Cerebellar cortex (tissue), 1 donor: ENCODE measurements around the gene VARS1.
"Not testable (repeated sequence)": the region's sequence is repeated elsewhere in the genome, so short reads cannot be mapped to it uniquely, and the experiment has no call there.

Experiments used
- DNase-seq: peaks from one replicate; pipeline ENCODE4 v3.0.0-alpha.2; 2015; ENCODE audit warnings: low spot score

The VARS1 gene

DNA sequence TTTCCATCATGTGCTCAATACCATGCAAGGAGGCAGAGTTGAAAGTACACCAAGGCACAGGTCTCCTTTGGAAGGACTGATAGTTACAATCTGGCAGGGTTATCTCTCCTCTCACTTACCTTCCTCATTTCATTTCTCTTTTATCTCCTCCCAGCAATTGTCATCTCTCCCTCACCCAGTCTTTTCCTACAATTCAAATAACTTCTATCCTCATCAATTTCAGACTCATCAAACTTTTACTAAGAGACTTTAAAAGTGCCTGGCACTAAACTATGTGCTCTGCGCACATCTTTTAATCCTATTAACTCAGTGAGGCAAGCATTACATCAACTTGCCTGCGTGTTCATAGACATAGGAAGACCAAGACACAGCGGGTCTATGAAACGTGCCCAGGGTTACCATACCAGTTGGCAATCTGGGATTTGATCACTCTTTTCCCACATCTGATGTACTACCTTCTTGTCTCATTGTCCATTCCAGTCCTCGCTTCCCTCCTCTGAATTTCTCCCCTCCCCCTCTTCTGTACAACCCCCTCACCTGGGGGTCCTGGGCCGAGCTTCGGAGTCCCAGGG, 1.2 kb downstream of the VARS1 start:
- DNase-seq, result peak; percentile 23

DNA sequence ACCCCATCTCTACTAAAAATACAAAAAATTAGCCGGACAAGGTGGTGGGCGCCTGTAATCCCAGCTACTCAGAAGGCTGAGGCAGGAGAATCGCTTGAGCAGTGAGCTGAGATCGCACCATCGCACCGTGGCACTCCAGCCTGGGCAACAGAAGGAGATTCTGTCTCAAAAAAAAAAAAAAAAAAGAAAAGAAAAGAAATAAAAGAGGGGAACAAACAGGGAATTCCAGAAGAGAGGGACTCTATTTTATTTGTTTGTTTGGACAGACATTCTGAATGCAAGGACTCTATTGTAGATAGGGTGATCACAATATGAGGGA, 1.7 kb downstream of the VARS1 start:
- not testable (repeated sequence) for DNase-seq

DNA sequence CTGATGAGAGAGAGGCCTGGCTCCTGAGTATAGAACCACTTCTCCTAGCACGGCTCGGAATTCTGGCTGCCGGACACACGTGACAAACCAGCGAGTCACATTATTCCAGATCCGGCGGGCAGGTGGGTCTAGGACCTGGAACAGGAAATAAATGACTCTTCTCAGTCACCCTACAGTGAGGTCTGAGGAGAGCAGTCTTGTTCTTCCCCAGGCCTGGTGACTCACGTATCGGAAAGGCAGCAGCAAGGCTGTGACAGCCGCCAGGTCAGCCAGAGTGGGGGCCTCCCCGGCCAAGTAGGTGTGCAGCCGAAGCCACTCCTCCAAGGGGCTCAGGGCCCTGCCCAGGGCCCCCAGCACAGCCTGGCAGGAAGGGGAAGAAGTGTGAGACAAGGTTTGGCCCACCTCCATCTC, 2.8 kb downstream of the VARS1 start:
- peak; percentile 29 for DNase-seq

DNA sequence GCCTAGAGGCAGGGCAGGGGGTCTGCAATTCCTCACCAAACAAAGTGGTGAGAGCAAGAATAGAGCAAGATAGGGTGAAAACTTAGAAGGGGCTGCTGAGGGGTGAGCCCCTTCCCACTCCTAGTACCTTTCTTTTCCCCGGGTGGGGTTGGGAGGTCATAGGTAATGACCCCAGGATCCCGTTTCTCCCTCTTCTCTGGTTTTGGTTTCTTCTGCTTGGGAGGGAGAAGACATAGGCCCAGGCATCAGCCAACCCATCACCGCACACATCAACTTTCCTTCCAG, 3.5 kb downstream of the VARS1 start:
- no peak for DNase-seq

DNA sequence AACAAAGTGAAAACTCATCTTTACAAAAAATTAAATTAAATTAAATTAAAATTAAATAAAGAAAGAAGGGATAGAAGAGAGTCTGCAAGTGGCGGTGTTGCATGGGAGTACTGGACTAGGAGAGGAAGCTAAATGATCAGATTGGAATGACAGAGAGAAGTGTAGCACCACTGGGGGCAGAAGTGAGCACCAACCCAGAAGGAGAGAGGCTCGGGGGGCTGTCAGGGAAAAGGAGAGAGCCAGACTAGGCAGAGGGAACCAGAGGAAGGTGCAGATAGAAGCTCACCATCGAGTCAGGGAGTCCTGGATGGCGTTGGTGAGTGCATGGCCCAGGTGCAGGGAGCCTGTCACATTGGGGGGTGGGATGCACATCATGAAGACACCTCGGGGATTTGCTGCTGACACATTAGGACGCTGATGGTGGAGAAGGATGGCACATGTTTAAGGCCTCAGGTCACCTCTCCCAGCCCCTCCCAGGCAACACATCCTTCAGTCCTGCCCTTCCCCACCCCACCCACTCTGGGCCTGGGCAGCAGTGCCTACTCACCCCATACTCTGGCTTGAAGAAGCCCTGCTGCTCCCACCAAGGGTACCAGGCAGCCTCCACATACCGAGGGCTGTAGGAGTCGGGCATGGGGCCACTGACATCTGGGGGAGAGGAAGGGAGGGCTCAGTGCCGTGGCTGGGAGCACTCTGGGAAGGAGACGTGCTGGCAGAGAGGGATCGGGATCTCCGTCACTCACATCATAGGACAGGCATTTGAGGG, 4.0 kb downstream of the VARS1 start:
- peak; percentile 69 for DNase-seq

DNA sequence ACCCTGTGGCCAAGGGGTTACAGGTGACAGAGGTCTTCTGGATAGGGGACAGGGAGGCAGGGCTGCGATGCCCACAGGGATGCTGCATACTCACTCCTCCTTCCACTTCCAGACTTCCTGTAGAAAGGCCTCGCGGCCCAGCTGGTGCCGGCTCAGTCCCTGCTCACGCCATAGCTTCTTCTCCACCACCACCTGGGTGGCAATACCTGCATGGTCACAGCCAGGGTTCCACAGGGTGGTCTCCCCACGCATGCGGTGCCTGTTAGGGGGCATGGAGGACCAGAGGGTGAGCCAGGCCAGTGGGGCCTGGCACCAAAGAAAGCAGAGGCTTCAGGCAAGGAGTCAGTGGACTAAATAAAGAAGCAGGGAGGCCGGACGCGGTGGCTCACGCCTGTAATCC, 10.1 kb downstream of the VARS1 start:
- no peak for DNase-seq

DNA sequence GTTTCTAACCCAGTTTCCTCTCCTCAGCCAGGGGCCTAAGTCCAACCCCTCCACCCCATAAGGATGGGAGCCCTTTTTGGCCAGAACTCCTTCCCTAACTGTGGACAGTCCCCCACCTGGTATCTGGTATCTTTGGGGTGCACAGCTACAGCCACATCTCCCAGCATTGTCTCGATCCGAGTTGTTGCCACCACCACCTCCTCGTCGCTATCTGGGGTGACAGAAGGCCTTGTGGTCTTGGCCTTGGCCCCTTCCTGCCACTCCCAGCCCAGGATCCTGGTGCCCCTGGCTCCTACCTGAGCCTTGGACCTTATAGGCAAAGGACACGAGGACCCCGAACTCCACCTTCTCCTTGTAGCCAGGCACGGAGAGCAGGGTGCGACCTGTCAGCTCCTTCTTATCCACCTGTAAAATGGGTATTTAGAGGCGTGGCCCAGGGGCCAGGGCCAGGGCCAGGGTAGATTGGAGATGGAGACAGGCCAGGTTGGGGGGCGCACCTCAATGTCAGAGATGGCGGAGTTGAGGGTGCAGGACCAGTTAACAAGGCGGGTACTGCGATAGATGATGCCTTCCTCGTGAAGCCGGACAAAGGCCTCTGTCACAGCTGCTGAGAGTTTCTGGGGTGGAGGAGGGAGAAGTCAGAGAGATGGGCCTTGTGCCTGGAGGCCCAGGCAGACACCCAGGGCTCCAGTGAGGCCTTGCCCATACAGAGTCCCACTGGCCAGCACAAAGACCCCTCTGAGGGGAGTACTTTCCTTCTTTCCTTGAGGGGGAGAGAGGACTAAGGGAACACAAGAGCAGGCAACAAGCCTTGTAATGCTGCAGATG, 11.2 kb downstream of the VARS1 start:
- DNase-seq, result no peak

DNA sequence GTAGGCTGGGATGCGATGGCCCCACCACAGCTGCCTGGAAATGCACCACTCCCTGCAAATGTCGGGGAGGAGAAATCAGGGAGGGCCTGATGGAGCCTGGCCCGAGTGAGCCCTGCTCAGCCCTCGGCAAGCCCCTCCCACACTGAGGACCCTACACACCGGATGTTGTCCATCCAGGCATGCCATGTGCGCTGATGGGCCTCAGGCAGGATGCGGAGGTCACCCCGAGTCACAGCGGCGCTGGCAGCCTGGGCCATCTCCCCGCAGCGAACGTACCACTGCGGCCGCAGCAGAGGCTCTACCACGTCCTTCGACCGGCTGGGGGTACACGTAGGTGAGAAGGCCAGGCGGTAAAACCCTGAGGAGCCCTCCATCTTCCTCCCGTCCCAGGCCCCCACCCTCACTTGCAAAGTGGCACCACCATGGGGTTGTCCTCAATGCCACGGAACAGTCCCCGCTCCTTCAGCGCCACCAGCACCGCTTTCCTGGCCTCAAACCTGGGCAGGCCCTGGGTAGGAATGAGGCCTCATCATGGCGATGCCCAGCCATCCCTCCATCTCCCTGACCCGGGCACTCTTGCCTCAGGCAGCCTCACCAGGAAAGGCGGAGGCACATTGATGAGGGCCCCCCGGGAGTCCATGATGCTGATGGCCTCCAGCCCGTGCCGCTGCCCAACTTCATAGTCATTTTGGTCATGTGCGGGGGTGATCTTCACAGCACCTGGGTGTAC, 13.3 kb downstream of the VARS1 start:
- no peak for DNase-seq

DNA sequence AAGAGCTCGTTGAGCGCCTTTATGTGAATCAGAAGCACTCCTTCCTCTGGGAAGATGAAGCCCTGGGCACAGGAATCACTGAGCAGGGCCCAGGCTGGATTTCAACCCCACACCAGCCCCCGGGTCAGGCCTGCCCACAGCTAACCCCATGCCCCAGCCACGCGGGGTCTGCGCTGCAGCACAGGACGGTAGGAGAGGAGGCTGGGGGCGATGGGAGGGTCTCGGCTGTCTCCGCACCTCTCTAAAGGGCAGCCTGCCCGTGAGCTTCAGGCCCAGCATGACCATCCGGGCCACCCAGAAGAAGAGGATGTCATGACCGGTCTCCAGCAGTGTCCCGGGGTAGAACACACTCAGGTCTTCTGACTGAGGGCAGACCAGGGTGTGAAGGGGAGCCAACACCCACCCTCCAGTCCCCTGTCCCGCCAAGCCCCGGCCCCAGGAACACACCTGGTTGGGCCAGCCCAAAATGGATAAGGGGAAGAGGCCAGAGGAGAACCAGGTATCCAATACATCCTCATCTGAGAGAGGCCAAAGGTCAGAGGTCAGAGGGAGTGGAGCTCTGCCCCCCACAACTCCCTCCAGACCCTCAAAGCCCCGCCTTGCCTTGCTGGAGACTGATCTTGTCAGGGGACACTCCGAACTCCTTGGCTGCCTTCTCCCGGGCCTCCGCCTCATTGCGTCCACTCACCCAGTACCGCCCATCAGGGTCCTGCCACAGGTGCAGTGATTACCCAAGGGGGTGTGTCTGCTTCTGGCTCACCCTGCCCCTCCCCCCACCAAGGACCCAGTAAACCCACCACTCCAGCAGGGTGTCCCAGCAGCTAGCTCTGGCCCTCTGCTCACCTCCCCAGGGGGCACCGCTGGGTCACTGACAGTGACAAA, 14.1 kb downstream of the VARS1 start:
- no peak for DNase-seq

DNA sequence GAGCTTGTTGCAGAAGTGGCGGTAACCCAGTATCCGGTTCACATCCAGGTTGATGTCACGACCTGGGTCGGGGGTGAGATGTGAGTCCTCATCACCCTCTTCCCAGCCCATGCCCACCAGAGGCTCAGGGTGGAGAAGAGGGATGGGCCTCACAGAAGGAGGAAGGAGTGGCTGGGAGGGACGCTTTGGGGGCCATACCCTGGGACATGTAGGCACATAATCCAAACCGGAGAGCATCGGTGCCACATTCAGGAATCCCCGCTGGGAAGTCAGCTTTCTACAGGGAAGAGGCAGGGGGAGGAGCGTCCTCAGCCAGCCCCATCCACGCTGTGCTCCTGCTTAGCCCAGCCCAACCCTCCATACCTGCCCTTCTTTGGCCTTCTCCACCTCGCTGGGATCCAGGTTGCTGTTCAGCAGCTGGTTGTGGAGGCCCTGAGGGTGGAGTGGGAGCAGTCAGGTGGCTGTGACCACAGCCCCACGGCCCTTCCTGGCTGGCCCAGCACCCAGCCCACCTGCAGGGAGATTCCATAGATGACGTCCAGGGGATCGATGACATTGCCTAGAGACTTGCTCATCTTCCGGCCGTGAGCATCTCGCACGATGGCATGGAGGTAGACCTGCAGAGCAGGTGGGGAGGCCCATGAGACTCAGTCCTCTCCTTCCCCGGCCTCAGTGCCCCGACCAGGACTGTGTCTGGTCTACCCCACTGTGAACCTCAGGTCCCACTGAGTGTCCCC, 14.9 kb downstream of the VARS1 start:
- no peak for DNase-seq

DNA sequence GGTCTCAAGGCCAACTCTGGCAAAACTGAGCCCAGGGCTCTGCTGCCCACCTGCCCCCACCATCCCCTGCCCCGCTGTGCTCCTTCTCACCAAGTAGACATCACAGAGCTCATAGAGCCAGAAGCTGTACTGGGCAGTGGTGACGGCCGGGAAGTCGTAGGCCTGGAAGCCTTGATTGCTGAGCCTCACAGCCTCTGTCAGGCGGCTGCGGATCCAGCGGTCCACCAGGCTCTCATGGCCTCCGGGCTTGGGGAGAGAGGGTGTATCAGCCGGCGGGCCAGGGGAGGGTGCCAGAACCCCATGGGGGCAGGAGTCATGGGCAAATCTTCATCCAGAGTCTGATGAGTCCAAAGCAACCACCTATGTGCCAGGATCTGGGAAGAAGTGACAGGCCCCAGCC, 15.6 kb downstream of the VARS1 start:
- DNase-seq, result no peak

DNA sequence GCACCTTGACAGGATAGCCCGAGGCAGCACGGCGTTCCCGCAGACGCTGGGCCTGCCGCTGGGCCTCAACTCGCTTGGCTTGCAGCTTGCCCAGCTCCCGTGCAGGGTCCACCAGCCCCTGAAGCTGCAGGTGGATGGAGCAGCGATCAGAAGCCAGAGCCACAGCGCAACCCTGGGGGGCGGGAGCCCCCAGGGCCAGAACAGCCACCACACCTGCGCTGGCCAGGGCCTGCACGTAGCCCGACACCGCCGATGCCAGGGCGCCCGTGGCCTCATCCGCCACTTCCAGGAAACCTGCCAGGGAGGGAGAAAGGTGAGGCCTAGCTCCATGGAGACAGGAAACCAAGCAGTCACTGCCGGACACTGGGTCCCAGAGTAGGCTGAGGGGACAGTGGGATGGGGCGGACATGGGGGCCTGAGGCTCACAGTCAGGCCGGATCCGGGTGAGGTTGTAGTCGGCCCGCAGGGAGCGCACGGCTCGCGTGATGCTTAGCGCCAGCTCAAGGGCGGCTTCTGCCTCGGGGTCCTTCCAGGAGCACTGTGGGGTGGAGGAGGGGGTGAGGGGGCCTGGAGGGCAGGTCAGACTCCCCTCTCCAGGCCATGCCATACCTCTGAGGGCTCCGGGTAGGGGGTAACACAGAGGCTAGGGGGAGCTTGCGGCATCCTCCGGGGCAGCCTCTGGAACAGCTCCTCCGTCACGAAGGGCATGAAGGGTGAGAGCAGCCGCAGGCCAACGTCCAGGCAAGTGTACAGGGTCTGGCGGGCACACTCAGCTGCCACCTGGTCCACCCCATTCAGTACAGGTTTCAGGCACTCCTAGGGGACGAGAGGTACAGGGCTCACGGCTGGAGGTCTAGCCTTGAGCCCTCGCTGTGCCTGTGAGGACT, 16.3 kb downstream of the VARS1 start:
- no peak for DNase-seq

DNA sequence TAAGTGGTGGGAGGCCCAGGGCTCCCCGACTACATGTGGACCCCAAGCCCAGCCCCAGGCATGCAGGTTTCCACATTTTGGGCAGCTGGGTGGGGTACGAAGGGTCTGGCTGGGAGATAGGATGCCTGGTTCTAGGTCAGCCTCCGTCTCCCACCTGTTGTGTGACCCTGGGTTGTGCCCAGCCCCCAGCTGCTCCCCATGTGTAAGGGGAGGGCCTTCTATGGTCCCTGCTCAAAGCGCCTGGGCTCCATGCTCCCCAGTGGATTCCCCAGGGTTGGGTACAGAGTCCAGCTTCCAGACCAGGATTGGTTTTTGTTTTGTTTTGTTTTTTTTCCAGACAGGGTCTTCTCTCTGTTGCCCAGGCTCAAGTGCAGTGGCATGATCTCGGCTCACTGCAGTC, 17.4 kb downstream of the VARS1 start:
- no peak for DNase-seq

DNA sequence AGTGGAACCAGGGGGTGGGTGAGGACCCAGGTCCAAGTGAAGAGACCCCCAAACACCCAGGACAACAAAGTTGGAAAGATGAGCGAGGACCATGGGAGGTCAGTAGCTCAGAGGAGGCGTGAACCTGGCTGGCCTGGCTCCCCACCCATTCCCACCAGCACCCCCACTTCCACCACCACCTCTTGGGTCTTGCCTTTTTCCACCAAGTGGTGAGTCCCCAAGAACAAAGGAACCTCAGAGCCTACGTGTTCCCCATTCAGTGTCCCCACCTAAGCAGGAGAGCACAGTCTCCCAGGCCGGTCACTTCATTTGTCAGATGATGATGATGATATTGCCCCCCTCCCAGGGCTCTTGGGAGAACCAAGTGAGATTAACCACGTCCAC, 17.9 kb downstream of the VARS1 start:
- no peak for DNase-seq

DNA sequence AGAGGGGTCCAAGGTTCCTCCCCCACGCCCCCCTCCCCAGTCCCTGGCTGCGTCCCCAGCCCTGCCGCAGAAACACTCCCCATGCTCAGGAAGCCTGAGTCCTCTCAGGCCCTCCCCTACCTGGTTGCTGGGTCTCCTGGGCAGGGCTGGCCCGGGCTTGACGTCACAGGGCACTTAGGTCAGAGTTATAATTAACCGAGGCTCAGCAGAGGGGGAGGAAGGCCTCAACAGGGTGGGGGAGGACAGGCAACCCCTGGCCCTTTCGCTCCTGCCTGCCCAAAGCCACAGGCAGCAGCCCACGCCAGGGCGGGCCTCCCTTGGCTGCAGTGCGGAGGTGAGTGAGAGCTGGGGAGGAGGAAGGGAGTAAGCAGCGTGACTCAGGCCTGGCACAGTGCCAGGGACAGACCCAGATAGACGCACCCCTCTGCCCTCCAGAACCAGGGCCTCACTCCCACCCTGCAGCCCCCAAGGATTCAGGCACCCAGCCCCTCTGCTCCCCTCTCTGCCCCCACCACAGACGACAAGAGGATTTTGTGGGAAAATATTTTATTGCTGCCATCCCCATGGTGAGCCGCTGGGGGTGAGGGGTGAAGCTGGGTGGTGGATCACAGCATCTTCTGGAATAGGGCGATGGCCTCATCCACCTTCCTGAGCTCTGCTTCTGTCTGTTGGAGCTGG, 18.4 kb downstream of the VARS1 start, which contains the start of gene VWA7:
Gene VWA7, minus strand, starts transcription at position 340 of the 678 bp plus-strand sequence. CDS start 549 bp downstream, outside the sequence.
- DNase-seq, result peak; percentile 66

DNA sequence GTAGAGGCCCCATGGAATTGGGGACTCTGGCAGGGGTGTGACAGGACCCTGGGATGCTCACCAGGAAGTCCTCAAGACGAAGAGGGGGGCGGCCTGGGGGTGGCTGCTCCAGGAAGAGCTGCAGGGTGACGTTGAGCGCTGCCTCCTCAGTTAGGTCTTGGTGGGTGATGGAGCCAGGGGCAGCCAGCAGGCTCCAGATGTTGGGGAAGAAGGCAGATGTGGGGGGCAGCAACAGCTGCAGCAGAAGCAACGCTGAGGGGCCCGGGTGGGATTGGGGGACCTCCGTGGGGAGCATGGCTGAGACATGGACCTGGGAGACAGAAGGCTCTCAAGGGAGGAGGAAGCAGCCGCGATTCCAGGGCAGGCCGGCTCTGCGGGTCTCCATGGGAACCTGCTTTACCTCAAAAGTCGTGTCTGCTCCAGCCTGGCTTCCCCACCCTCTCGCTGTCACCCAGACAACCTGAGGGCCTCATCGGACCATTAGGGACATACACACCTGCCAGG, 19.0 kb downstream of the VARS1 start:
- DNase-seq, result no peak

DNA sequence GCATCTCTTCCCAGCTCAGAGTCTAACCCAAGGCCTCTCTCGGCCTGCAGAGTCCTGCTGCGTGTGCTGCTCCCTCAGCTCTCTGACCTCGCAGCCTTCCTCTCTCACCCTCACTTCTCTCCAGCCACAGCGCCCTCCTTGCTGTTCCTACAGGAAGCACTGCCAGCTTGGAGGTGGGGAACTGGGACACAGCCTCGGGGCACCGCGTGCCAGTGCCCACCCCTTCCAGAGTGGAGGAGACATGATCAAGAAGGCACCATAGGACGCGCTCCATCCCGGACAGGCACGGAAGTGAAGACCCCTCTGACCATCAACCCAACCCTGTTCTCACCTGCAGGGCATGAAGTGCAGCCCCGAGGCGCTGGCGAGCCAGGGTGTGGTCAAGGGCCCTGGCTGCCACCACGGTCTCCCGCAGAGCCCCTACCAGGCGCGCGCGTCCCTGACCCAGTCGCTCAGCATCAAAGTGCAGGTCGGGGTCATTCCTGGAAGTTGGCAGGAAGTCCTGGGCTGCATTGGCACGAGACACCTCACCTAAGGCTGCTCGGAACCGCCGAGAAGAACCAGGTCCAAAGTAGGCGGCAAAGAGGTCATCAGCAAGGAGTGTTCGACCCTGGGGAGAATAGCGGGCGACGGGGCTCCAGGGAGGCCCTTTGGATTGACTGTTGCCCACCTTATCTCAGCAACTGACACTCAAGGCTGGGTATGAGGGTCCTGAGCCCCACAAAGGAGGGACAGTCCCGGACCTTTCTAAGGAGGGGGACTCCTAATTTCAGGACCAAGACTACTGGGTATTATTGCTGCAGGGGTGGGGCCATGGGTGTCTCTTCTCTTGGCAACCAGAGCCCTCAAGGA, 19.7 kb downstream of the VARS1 start:
- no peak for DNase-seq

DNA sequence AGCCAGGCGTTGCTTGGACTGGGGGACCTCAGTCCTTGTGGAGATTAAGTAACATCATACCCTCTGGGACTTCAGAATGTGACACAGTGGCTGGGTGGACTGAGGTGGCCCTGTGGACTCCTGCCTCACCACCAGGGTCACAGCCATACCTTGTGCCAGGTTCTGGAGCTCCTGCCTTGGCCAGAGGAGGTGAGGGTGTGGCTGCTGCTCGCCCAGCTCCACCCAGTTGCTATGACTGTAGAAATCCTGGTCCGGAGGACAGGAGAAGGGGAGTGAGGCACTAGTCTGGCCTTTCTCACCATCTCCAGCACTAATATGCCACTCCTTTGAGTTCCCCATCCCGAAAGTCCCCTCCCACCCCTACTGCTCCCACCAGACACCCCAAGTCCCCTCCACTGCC, 20.4 kb downstream of the VARS1 start:
- no peak for DNase-seq
